HL-60/S4 treated with retinoic acid at 250 ng/mL for 4 days and 3 days (cell line): ENCODE data around the gene MRGPRD.
"Not testable (repeated sequence)": the region's sequence is repeated elsewhere in the genome, so short reads cannot be mapped to it uniquely, and the experiment has no call there.

Experiments used
- in situ Hi-C: fragments of 300-500 bp; cut with MboI; formaldehyde crosslinking; loops from 2 replicates; pipeline ENCODE4 v1.7.0; 2022; ENCODE audit warnings: low sequenced_read_pairs

Gene MRGPRD

GRCh38 chr11:69005631-69006368 is 25.0 kb upstream of the MRGPRD start:
- in situ Hi-C loops, result no loop called here

GRCh38 chr11:69005183-69005630 is 24.4 kb upstream of the MRGPRD start:
- in situ Hi-C loops, result no loop called here

GRCh38 chr11:69004411-69005182 is 23.8 kb upstream of the MRGPRD start:
- in situ Hi-C loops, result no loop called here

- in situ Hi-C loops, result no loop called here
Measured at GRCh38 chr11:69003866-69004367, 23.1 kb upstream of the MRGPRD start.

- in situ Hi-C loops, result no loop called here
Measured at GRCh38 chr11:69003301-69003865, 22.6 kb upstream of the MRGPRD start.

- in situ Hi-C loops, result no loop called here
Measured at GRCh38 chr11:69002570-69003231, 21.9 kb upstream of the MRGPRD start.

GRCh38 chr11:69002110-69002569 is 21.4 kb upstream of the MRGPRD start:
- in situ Hi-C loops, result no loop called here

- in situ Hi-C loops, result no loop called here
Measured at GRCh38 chr11:69001243-69002081, 20.7 kb upstream of the MRGPRD start.

GRCh38 chr11:69000831-69001242 is 20.1 kb upstream of the MRGPRD start:
- in situ Hi-C loops, result no loop called here

- in situ Hi-C loops, result no loop called here
Measured at GRCh38 chr11:69000391-69000790, 19.6 kb upstream of the MRGPRD start.

- in situ Hi-C loops, result not testable (repeated sequence)
Measured at GRCh38 chr11:68999748-69000355, 19.1 kb upstream of the MRGPRD start.

- in situ Hi-C loops, result no loop called here
Measured at GRCh38 chr11:68999093-68999747, 18.4 kb upstream of the MRGPRD start.

- in situ Hi-C loops, result no loop called here
Measured at GRCh38 chr11:68998390-68998911, 17.7 kb upstream of the MRGPRD start.

GRCh38 chr11:68997995-68998348 is 17.2 kb upstream of the MRGPRD start:
- in situ Hi-C loops, result no loop called here

GRCh38 chr11:68997124-68997994 is 16.6 kb upstream of the MRGPRD start:
- in situ Hi-C loops, result no loop called here

GRCh38 chr11:68996376-68997123 is 15.8 kb upstream of the MRGPRD start:
- in situ Hi-C loops, result no loop called here

- in situ Hi-C loops, result no loop called here
Measured at GRCh38 chr11:68994894-68995285, 14.1 kb upstream of the MRGPRD start.
